HepG2 (cell line): ENCODE data around the gene C3orf18. TPM values are rescaled to one million over a fixed set of nuclear protein-coding genes. Genes with fewer than 3 reads are reported as not detected.

Experiments used
- ATAC-seq: fragments of 200-7000 bp; cut with Tn5 transposase; 3 replicates; pipeline ENCODE4 v1.9.1; 2020; ENCODE audit warnings: mild to moderate bottlenecking, moderate library complexity
- BruUV-seq: library from RNA; stranded (reverse); fragments of 400-500 nt; replicated peaks from 2 replicates; lab custom pipeline; 2021; lab: Mats Ljungman, UMichigan
- CTCF ChIA-PET: fragments of 300-600 bp; formaldehyde crosslinking; extraction: SDS; loops from one replicate; lab custom pipeline; 2021; ENCODE audit warnings: low total read pairs, inconsistent platforms, low intra/inter-chr PET ratio; lab: Yijun Ruan, JAX
- POLR2A ChIA-PET: fragments of 350-600 bp; sonication (Branson Sonifier 250); formaldehyde crosslinking; loops from one replicate; lab custom pipeline; 2020; ENCODE audit warnings: antibody characterized with exemption, inconsistent platforms; lab: Yijun Ruan, JAX
- DNase-seq: peaks from one replicate; pipeline ENCODE4 v3.0.0-alpha.2; 2015; ENCODE audit warnings: low spot score
- FAIRE-seq: peaks from 3 replicates; lab custom pipeline; 2011; peaks lifted over from hg19 to GRCh38; lab: Jason Lieb, UNC
- H2AFZ ChIP-seq: one replicate; pipeline ENCODE4 v1.6.1; 2011; ENCODE audit warnings: low read length, inconsistent platforms
- H3K27ac ChIP-seq: fragments of 300-600 bp; 3 replicates; pipeline ENCODE4 v1.8.0; 2011; ENCODE audit warnings: mixed run types, mild to moderate bottlenecking, mixed read lengths, low read length, inconsistent platforms; ENCODE audit not compliant: insufficient read depth; ENCODE audit errors: extremely low read length
- H3K27me3 ChIP-seq, 2 experiments: fragments of 200-600 bp in 1 of 2; 2 replicates in 1 of 2; 3 replicates in 1 of 2; pipeline versions ENCODE4 v1.6.0 to v1.8.0; 2011; ENCODE audit warnings: low read length in 2 of 2, mild to moderate bottlenecking in 2 of 2, moderate library complexity in 2 of 2, inconsistent platforms in 1 of 2; ENCODE audit not compliant: insufficient read depth in 2 of 2, control insufficient read depth in 1 of 2
- H3K36me3 ChIP-seq, 2 experiments: fragments of 200-600 bp in 1 of 2; replicated peaks in 1 of 2; 2 replicates in 1 of 2; 3 replicates in 1 of 2; pipeline versions ENCODE4 v1.5.1 to v1.8.0; 2011; ENCODE audit warnings: low read length in 2 of 2, inconsistent platforms in 1 of 2; ENCODE audit not compliant: insufficient read depth in 2 of 2, control insufficient read depth in 1 of 2
- H3K4me1 ChIP-seq: 2 replicates; pipeline ENCODE4 v1.5.1; 2012; ENCODE audit warnings: low read length, inconsistent platforms; ENCODE audit not compliant: insufficient read depth
- H3K4me2 ChIP-seq: 2 replicates; pipeline ENCODE4 v1.6.0; 2011; ENCODE audit warnings: low read depth, low read length, inconsistent platforms
- H3K4me3 ChIP-seq, 3 experiments: fragments of 200-600 bp in 1 of 3; sonication (generic), shearing (Covaris generic) in 1 of 3; replicated peaks in 1 of 3; 2 replicates each; pipeline ENCODE4 v1.5.1; 2011 to 2016; ENCODE audit warnings: low read length in 3 of 3, inconsistent platforms in 2 of 3, low read depth in 2 of 3, mild to moderate bottlenecking in 2 of 3, control low read depth in 1 of 3, mixed read lengths in 1 of 3; ENCODE audit not compliant: insufficient read depth in 1 of 3
- H3K79me2 ChIP-seq: one replicate; pipeline ENCODE4 v1.6.1; 2011; ENCODE audit warnings: low read length, inconsistent platforms; ENCODE audit not compliant: insufficient read depth
- H3K9ac ChIP-seq: 2 replicates; pipeline ENCODE4 v1.6.0; 2011; ENCODE audit warnings: mild to moderate bottlenecking, low read depth, low read length, inconsistent platforms; ENCODE audit not compliant: insufficient read depth
- H3K9me3 ChIP-seq: 2 replicates; pipeline ENCODE4 v1.5.1; 2012; ENCODE audit warnings: mild to moderate bottlenecking, low read length
- H4K20me1 ChIP-seq: 2 replicates; pipeline ENCODE4 v1.6.0; 2011; ENCODE audit warnings: inconsistent platforms, mild to moderate bottlenecking, low read length, moderate library complexity; ENCODE audit not compliant: insufficient read depth
- BORCS8-MEF2B ChIP-seq: sonication (generic); formaldehyde crosslinking; IDR thresholded peaks from 2 replicates; pipeline ENCODE4 v1.8.0; 2022; ENCODE audit warnings: mild to moderate bottlenecking, missing genetic modification reagents
- CREM ChIP-seq, 2 experiments: sonication (generic) in 1 of 2; formaldehyde crosslinking in 1 of 2; IDR thresholded peaks; 2 replicates each; pipeline versions ENCODE4 v1.4.0 to v1.6.1; 2016 to 2020; ENCODE audit warnings: antibody characterized with exemption in 1 of 2, mild to moderate bottlenecking in 1 of 2, missing genetic modification reagents in 1 of 2
- KLF11 ChIP-seq: IDR thresholded peaks from 2 replicates; pipeline ENCODE4 v1.6.1; 2016; ENCODE audit warnings: missing compliant biosample characterization
- KMT2A ChIP-seq: sonication (generic); formaldehyde crosslinking; IDR thresholded peaks from 2 replicates; pipeline ENCODE4 v1.4.0; 2020; ENCODE audit warnings: missing genetic modification reagents
- MAF1 ChIP-seq: sonication (generic); formaldehyde crosslinking; IDR thresholded peaks from 2 replicates; pipeline ENCODE4 v1.5.0; 2020; ENCODE audit warnings: missing genetic modification reagents, borderline replicate concordance
- NFAT5 ChIP-seq: sonication (generic); formaldehyde crosslinking; IDR thresholded peaks from 2 replicates; pipeline ENCODE4 v1.4.0; 2020; ENCODE audit warnings: missing genetic modification reagents
- RERE ChIP-seq: IDR thresholded peaks from 2 replicates; pipeline ENCODE4 v1.6.1; 2016; ENCODE audit warnings: low read depth, missing genetic modification reagents, missing compliant biosample characterization
- UBTF ChIP-seq: sonication (generic); formaldehyde crosslinking; IDR thresholded peaks from 2 replicates; pipeline ENCODE4 v1.4.0; 2020; ENCODE audit warnings: mild to moderate bottlenecking, missing genetic modification reagents
- ZFY ChIP-seq: sonication (generic); formaldehyde crosslinking; IDR thresholded peaks from 2 replicates; pipeline ENCODE4 v1.4.0; 2020; ENCODE audit warnings: missing genetic modification reagents
- WGBS: methylation state at CpG from one replicate; pipeline ENCODE4 v1.1.6; 2017; ENCODE audit warnings: low lambda C conversion rate; 5-methylcytosine and 5-hydroxymethylcytosine counted together
- in situ Hi-C: cut with HindIII; loops from 2 replicates; pipeline ENCODE4 v1.10.0; 2017; ENCODE audit warnings: low pct_unique_long_range_greater_than_20kb; ENCODE audit not compliant: extremely low pct_ligation_motif_present
- intact Hi-C: fragments of 100-400 bp; cut with micrococcal nuclease; formaldehyde crosslinking; loops from one replicate; pipeline ENCODE4 v1.10.0; 2022; ENCODE audit not compliant: unreplicated experiment
- polyA plus RNA-seq, 8 experiments: library from polyadenylated mRNA; depleted of rRNA in 3 of 8; stranded (reverse) in 7 of 8; unstranded in 1 of 8; fragments of >200 nt; fragmentation: Illumina TruSeq in 4 of 8; extraction: Trizol in 4 of 8; gene quantifications; 2 replicates each; pipeline versions ENCODE4 v1.2.1 to v1.2.3, GENCODE V29; 2011 to 2016; ENCODE audit warnings: low read depth in 4 of 8, missing spikeins in 1 of 8, mixed read lengths in 1 of 8; ENCODE audit not compliant: insufficient read depth in 1 of 8
- total RNA-seq, 5 experiments: library from RNA; depleted of rRNA; stranded (reverse); fragments of >200 nt; fragmentation: Illumina TruSeq; extraction: Trizol; gene quantifications; 2 replicates each; pipeline ENCODE4 v1.2.3, GENCODE V29; 2016; ENCODE audit warnings: low read depth in 1 of 5

C3orf18 gene
- total and polyA plus RNA-seq, 2 of the 13 experiments (the other 11 are each of a cell fraction or from before 2014, with no cell fraction given) = 1.6 to 4.8 TPM

GRCh38 chr3:50525987-50526386 lies 41.6 kb downstream of the C3orf18 start (continued):
- no peak for TF ChIP-seq KMT2A
- peak; percentile 76; the same call in 1 of the 2 replicates for TF ChIP-seq MAF1
- peak; percentile 73; the same call in 1 of the 2 replicates for TF ChIP-seq NFAT5 (CRISPR knock-in tag)
- TF ChIP-seq KLF11 (CRISPR knock-in tag) = 0 out of 2 replicates have a peak, but pooled peaks have one; percentile 47
- TF ChIP-seq CREM (IDR thresholded peaks at IDR 0.05) = no peak
- TF ChIP-seq CREM (CRISPR knock-in tag; IDR thresholded peaks at IDR 0.05) = no peak
- peak; percentile 44 for TF ChIP-seq ZFY (CRISPR knock-in tag)
- TF ChIP-seq BORCS8-MEF2B = 0 out of 2 replicates have a peak, but pooled peaks have one; percentile 39
- TF ChIP-seq, all 625 proteins: peak for 85

- no TSS peak for BruUV-seq
- in situ Hi-C loops = no loop called here
- Histone ChIP-seq H3K9ac (no peak overlapping the region), H3K27me3 (peaks cover 3 to 22% of the 10 kb centered on the region in 2 experiments; a peak in 4 of 5 replicates), H2AFZ (no peak overlapping the region), H3K4me2 (no peak overlapping the region), H4K20me1 (no peaks in the 10 kb centered on the region), H3K27ac (no peak overlapping the region), H3K36me3 (no peaks in the 10 kb centered on the region), H3K4me1 (no peaks in the 10 kb centered on the region), H3K9me3 (no peaks in the 10 kb centered on the region), H3K4me3 (no peak overlapping the region), H3K79me2 (no peaks in the 10 kb centered on the region)
- FAIRE-seq (no peak), ATAC-seq (no peak), DNase-seq (no peak)
- intact Hi-C loops = no loop called here
- ChIA-PET CTCF (no interaction called here), POLR2A (no interaction called here)
- 51% methylated on average over 9 of the region's 9 CpGs for WGBS
- TF ChIP-seq UBTF (CRISPR knock-in tag) (no peak), RERE (CRISPR knock-in tag) (no peak)
Observed at GRCh38 chr3:50525191-50525910, 42.2 kb downstream of the C3orf18 start.
